Stomach smooth muscle (tissue), 2 donors: Measurements from ENCODE around the gene TNF.
A peak's percentile ranks its signal among the peaks of the same experiment; 100 is the strongest.
"Not testable (repeated sequence)": the region's sequence is repeated elsewhere in the genome, so short reads cannot be mapped to it uniquely, and the experiment has no call there.

Experiments
- H3K27ac ChIP-seq: one replicate; pipeline ENCODE4 v1.7.0; 2013; ENCODE audit warnings: mild to moderate bottlenecking, low read length, inconsistent platforms
- H3K27me3 ChIP-seq, 2 donors: one replicate each; pipeline ENCODE4 v1.7.0; 2013; ENCODE audit warnings: low read length in 2 of 2; ENCODE audit not compliant: insufficient read depth in 2 of 2, control insufficient read depth in 1 of 2
- H3K36me3 ChIP-seq, 2 donors: one replicate each; pipeline ENCODE4 v1.7.0; 2013; ENCODE audit warnings: low read length in 2 of 2; ENCODE audit not compliant: control insufficient read depth in 2 of 2, insufficient read depth in 2 of 2
- H3K4me1 ChIP-seq: one replicate; pipeline ENCODE4 v1.7.0; 2013; ENCODE audit warnings: low read length; ENCODE audit not compliant: control insufficient read depth, insufficient read depth
- H3K4me3 ChIP-seq, 2 donors: one replicate each; pipeline ENCODE4 v1.7.0; 2013; ENCODE audit warnings: low read length in 2 of 2
- H3K9ac ChIP-seq, 2 donors: one replicate each; pipeline ENCODE4 v1.7.0; 2013; ENCODE audit warnings: low read length in 2 of 2, mild to moderate bottlenecking in 1 of 2
- H3K9me3 ChIP-seq, 2 donors: one replicate each; pipeline ENCODE4 v1.7.0; 2013; ENCODE audit warnings: low read length in 2 of 2; ENCODE audit not compliant: control insufficient read depth in 2 of 2
- donor health status: healthy.
- donor health status: Pancreatic carcinoma.

Gene TNF

DNA sequence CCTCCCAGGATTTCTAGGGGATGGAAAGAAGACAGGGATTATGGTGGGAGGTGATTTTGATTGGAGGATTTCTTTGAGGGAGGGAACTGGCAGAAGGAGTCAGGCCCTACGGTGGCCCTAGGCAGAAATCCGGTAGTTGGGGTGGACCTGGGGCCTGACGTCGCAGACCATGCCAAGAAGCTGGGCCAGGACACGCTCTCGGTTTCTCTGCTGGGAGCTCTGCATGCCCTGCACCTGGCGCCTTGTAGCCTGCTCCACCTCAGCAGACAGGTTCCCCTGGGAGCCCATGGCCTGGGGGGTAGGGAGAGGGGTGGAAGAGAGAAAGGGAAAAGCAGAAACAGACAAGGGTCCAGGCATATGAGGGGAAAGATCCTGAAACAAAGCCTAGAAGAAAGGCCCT is 30.1 kb upstream of the TNF start:
- Histone ChIP-seq H3K9me3 (no peaks in the 10 kb centered on the region), H3K4me1 (peaks cover 35% of the 10 kb centered on the region), H3K9ac (no peak overlapping the region), H3K4me3 (no peak overlapping the region), H3K27ac (no peak overlapping the region), H3K27me3 (no peaks in the 10 kb centered on the region), H3K36me3 (peaks cover under 1 to 3% of the 10 kb centered on the region in 2 donors)

DNA sequence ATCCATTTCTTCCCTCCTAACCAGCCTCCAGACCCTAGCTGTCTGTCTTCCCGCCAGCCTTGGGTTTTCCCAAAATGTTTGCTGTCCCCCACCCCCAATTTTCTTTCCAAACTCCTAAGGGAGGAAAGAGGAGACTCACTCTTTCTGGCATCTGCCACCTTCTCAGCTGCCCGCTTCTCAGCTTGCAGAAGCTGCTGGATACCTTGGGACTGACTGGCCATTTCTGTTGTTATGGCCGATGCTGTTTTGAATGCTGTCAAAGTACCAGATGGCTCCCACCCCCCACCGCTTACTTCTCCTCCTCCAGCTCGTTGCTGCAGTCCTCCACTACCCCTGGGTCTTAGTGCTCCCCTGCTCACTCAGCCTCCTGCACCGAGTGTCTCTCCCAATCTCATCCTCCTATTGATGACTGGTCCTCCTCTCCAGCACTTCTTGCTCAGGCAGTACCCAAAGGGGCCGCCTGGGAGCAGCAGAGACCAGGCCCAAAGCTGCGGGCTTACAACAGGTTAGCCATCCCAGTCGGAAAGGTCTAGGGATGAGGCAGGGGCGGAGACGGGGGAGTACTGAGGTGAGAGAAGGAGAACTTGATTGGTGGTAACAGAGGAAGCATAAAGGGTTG is 28.9 kb upstream of the TNF start, which contains the start of gene ATP6V1G2:
Gene ATP6V1G2 (minus strand): TSS at position 270 of the 619 bp plus-strand sequence. CDS start 49 bp downstream, at position 221.
- H3K9me3 ChIP-seq: no peaks in the 10 kb centered on the region
- H3K9ac ChIP-seq: peak within 1 kb of the TSS; percentile 84 to 86
- H3K4me1 ChIP-seq: peaks cover 30% of the 10 kb centered on the region
- H3K27ac ChIP-seq: peak within 1 kb of the TSS; percentile 46
- H3K27me3 ChIP-seq: no peaks in the 10 kb centered on the region
- H3K36me3 ChIP-seq: peaks cover 0 to 8% of the 10 kb centered on the region in 2 donors
- H3K4me3 ChIP-seq: peak within 1 kb of the TSS; percentile 66 to 76

DNA sequence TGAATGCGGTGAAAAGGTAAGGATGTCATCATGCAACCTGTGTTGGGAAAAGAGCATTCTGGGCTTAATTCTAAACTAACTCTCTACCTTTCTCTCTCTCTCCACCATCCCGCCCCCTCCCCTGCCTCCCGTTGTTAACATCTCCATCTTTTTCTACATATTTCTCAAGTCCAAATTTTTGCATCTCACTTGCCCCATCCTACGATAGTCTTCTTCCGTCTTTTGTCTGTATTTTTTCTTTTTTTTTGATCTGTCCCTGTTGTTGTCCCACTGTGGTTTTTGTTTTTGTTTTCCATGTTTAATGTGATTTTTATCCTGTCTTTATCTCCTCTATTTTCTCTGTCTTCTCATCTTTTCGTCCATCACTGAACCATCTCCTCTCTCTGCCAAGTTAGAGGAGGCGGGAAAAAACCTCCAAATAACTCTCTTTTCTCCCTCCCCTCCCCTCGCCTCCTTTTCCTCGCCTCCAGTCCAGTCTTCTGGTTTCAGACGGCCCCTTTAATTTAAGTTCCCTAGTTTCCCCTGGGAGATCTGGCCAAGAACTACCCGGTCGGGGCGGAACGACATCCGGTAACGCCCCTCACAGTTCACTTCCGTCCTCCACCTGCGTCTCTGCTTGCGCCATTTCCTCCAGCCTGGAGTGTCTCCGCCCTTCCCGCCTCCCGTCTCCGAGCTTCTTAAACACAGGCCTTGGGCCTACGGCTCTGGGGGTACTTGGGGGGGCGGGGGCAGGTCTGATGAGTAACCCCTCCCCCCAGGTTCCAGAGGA is 28.2 kb upstream of the TNF start, which contains the start of gene NFKBIL1:
Gene NFKBIL1 (plus strand): TSS at position 651 of the 769 bp plus-strand sequence. CDS start 87 bp downstream, at position 738.
- Histone ChIP-seq H3K36me3 (peaks cover 0 to 8% of the 10 kb centered on the region in 2 donors), H3K27me3 (no peaks in the 10 kb centered on the region), H3K4me3 (peak within 1 kb of the TSS; percentile 66 to 76), H3K4me1 (peaks cover 30% of the 10 kb centered on the region), H3K27ac (peak within 1 kb of the TSS; percentile 46), H3K9me3 (no peaks in the 10 kb centered on the region), H3K9ac (peak within 1 kb of the TSS; percentile 84 to 86)

DNA sequence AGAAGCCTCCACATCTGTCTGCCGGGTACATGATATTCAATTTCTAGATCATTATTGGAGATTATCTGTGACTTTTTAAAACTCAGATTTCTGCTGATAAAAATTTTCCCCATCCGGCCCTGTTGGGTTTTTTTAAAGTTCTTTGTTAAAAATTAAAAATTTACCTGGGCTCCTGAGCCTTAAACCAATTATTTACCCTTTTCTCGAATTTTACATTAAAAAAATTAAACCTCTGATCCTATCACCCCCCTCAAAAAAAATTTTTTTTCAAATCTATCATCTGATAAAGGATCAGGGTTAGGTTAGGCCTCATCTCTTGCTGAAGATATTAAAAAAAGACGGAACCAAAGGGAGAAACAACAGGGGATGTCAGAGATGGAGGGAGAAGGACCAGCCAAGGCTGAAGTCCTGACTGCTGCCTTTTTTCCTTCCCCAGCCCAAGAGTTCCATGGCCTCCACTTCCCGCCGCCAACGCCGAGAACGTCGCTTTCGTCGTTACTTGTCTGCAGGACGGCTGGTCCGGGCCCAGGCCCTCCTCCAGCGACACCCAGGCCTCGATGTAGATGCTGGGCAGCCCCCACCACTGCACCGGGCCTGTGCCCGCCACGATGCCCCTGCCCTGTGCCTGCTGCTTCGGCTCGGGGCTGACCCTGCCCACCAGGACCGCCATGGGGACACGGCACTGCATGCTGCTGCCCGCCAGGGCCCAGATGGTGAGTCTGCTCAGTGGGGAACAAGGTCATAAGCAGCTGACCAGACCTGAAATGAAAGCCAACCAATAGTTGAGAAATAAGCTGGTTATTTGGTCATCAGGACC is 27.4 kb upstream of the TNF start:
- Histone ChIP-seq H3K9ac (peak overlapping the region; percentile 84 to 86), H3K9me3 (no peaks in the 10 kb centered on the region), H3K4me1 (peaks cover 22% of the 10 kb centered on the region), H3K27me3 (no peaks in the 10 kb centered on the region), H3K4me3 (peak overlapping the region; percentile 54 to 76), H3K27ac (peak overlapping the region; percentile 46), H3K36me3 (peaks cover 0 to 8% of the 10 kb centered on the region in 2 donors)

DNA sequence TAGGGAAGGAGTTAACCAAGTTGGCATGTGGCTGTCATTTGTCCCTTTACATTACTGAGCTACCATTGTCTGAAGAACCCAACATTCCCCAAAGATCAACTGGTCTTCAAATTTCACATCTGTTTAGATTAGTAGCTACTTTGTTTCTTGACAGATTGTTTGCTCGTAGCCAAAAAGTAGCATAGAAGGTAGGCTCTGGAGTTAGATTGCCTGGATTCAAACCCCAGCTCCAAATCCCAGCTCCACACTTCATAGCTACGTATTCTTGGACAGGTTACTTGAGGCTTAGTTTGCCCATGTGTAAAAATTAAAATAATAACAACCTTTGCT is 26.9 kb upstream of the TNF start:
- H3K27me3 ChIP-seq: no peaks in the 10 kb centered on the region
- no peaks in the 10 kb centered on the region for H3K9me3 ChIP-seq
- peaks cover 2 to 8% of the 10 kb centered on the region in 2 donors for H3K36me3 ChIP-seq
- peak overlapping the region; percentile 46 for H3K27ac ChIP-seq
- peak overlapping the region in 1 of 2 donors; percentile 84 for H3K9ac ChIP-seq
- peaks cover 20% of the 10 kb centered on the region for H3K4me1 ChIP-seq
- H3K4me3 ChIP-seq: peak overlapping the region in 1 of 2 donors; percentile 76

DNA sequence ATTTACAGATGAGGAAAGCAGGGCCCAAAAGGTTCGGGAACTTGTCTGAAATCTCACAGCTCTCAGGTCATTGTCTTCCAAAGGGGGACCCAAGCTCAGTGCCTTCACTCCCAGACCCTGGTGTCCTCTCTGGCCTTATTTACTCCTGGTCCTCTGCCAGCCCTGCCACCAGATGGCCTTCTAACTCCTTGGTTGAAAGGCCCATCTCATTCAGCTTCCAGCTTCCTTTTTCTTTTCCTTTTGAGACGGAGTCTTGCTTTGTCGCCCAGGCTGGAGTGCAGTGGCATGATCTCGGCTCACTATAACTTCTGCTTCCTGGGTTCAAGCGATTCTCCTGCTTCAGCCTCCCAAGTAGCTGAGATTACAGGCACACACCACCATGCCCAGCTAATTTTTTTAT is 24.0 kb upstream of the TNF start:
- not testable (repeated sequence) for H3K9me3 ChIP-seq, H3K9ac ChIP-seq, H3K4me3 ChIP-seq, H3K27ac ChIP-seq, H3K27me3 ChIP-seq
- H3K4me1 ChIP-seq: peaks cover 14% of the 10 kb centered on the region
- H3K36me3 ChIP-seq: peaks cover 4 to 14% of the 10 kb centered on the region in 2 donors

DNA sequence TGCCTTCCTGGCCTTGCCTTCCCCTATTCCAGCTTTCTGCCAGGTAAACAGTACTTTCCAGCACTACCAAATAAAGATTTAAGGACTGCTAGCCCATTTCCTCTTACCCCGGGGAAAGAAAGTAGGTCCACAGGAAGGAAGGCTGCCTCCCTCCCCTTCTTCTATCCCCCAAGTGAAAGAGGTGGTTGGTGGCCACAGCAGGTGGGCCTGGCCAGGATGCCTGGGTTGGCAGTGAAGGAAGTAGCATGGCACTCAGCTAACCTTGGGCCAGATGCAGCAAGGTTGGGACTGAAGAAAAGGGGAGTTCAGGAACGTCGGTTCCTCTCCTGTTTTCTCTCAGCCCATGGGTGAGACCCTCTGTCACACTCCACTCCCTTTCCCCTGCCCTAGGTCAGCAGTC is 19.1 kb upstream of the TNF start:
- Histone ChIP-seq H3K27me3 (no peaks in the 10 kb centered on the region), H3K9ac (no peak overlapping the region), H3K9me3 (no peaks in the 10 kb centered on the region), H3K4me1 (peaks cover 4% of the 10 kb centered on the region), H3K36me3 (peaks cover 28 to 31% of the 10 kb centered on the region in 2 donors), H3K4me3 (no peak overlapping the region), H3K27ac (no peak overlapping the region)

DNA sequence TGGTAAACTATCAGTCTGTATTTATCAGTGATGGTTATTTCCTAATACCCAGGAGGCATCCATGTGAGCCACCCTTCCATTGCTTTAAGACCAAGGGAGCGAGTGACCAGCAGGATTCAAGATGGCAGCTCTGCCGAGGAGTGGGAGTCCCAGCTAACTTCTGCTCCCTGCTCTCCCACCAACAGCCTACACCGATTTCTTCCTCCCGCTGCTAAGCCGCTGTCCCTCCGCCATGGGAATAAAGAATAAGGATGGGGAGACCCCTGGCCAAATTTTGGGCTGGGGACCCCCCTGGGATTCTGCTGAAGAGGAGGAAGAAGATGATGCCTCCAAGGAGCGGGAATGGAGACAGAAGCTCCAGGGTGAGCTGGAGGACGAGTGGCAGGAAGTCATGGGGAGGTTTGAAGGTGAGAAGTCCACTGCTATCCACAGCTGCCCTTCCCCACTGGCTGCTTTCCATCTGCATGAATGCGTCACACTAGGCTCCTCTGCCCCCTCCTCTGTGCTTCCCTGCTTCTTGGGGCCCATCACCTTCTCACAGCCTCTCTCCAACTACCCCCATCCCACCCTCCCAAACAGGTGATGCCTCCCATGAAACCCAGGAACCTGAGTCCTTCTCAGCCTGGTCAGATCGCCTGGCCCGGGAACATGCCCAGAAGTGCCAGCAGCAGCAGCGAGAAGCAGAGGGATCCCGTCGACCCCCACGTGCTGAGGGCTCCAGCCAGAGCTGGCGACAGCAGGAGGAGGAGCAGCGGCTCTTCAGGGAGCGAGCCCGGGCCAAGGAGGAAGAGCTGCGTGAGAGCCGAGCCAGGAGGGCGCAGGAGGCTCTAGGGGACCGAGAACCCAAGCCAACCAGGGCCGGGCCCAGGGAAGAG is 17.7 kb upstream of the TNF start:
- Histone ChIP-seq H3K27me3 (no peaks in the 10 kb centered on the region), H3K4me3 (no peak overlapping the region), H3K36me3 (peaks cover 28 to 30% of the 10 kb centered on the region in 2 donors), H3K9me3 (no peaks in the 10 kb centered on the region), H3K4me1 (peaks cover 4% of the 10 kb centered on the region), H3K9ac (no peak overlapping the region), H3K27ac (no peak overlapping the region)

DNA sequence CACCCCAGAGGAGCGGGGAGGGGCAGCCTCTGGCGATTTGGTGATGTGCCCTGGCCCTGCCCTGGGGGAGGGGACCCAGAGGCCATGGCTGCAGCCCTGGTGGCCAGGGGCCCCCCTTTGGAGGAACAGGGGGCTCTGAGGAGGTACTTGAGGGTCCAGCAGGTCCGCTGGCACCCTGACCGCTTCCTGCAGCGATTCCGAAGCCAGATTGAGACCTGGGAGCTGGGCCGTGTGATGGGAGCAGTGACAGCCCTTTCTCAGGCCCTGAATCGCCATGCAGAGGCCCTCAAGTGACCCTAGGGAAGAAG is 17.1 kb upstream of the TNF start:
- Histone ChIP-seq H3K4me1 (peaks cover 4% of the 10 kb centered on the region), H3K4me3 (no peak overlapping the region), H3K36me3 (peaks cover 28 to 30% of the 10 kb centered on the region in 2 donors), H3K27ac (no peak overlapping the region), H3K9me3 (no peaks in the 10 kb centered on the region), H3K9ac (no peak overlapping the region), H3K27me3 (no peaks in the 10 kb centered on the region)
